Activated effector memory CD4-positive, alpha-beta T cell treated with Interleukin-2 at 50 U/mL for 16 hours (primary cell): ENCODE measurements around the gene POLR2E.

Source experiments
- DNase-seq: peaks from one replicate; pipeline ENCODE4 v3.0.0-alpha.2; 2020

The POLR2E gene

GRCh38 chr19:1109697-1110671 lies 14.8 kb upstream of the POLR2E start:
- DNase-seq: no peak

- DNase-seq: no peak
Measured at GRCh38 chr19:1109032-1109551, 13.9 kb upstream of the POLR2E start.

- DNase-seq: no peak
Measured at GRCh38 chr19:1108291-1109031, 13.3 kb upstream of the POLR2E start.

- DNase-seq: no peak
Measured at GRCh38 chr19:1107661-1108261, 12.6 kb upstream of the POLR2E start.

GRCh38 chr19:1106841-1107660 lies 11.9 kb upstream of the POLR2E start:
- DNase-seq: no peak

GRCh38 chr19:1105873-1106840 lies 11.0 kb upstream of the POLR2E start:
- no peak for DNase-seq

GRCh38 chr19:1105008-1105872 lies 10.1 kb upstream of the POLR2E start:
- no peak for DNase-seq

GRCh38 chr19:1104311-1105007 lies 9.3 kb upstream of the POLR2E start:
- peak; percentile 61 for DNase-seq

GRCh38 chr19:1103708-1104310 lies 8.6 kb upstream of the POLR2E start, which contains the start of gene GPX4:
TSS of gene GPX4 (plus strand) at chr19:1103994. CDS start at chr19:1104044, 50 bp downstream.
- peak; percentile 97 for DNase-seq

- no peak for DNase-seq
Measured at GRCh38 chr19:1103132-1103707, 8.0 kb upstream of the POLR2E start.

GRCh38 chr19:1102407-1103131 lies 7.4 kb upstream of the POLR2E start:
- DNase-seq: no peak

- DNase-seq: no peak
Measured at GRCh38 chr19:1101337-1101698, 6.1 kb upstream of the POLR2E start.

GRCh38 chr19:1098177-1099051 lies 3.2 kb upstream of the POLR2E start:
- no peak for DNase-seq

- DNase-seq: no peak
Measured at GRCh38 chr19:1097810-1098176, 2.6 kb upstream of the POLR2E start.

GRCh38 chr19:1094655-1094977 lies 559 bp downstream of the POLR2E start:
- no peak for DNase-seq

GRCh38 chr19:1093811-1094553 lies 1.2 kb downstream of the POLR2E start:
- no peak for DNase-seq
